ENCODE data around the gene TAF13.
"Not testable (repeated sequence)": the region's sequence is repeated elsewhere in the genome, so short reads cannot be mapped to it uniquely, and the experiment has no call there.

The TAF13 gene

GRCh38 chr1:109091839-109092193 lies 16.0 kb upstream of the TAF13 start:
- DNase-seq (ENCODE audit: low read depth in 2 of 2, low spot score in 1 of 2) = no peak

GRCh38 chr1:109091078-109091838 lies 15.5 kb upstream of the TAF13 start:
- no peak for DNase-seq (ENCODE audit: low read depth in 2 of 2, low spot score in 1 of 2)

- DNase-seq (ENCODE audit: low read depth in 2 of 2, low spot score in 1 of 2) = peak; percentile 58 to 71
Observed at GRCh38 chr1:109090196-109091077, 14.6 kb upstream of the TAF13 start, which contains the start of gene TMEM167B. Gene TMEM167B (plus strand): TSS chr1:109090764. CDS start chr1:109090873, 109 bp downstream.

DNA sequence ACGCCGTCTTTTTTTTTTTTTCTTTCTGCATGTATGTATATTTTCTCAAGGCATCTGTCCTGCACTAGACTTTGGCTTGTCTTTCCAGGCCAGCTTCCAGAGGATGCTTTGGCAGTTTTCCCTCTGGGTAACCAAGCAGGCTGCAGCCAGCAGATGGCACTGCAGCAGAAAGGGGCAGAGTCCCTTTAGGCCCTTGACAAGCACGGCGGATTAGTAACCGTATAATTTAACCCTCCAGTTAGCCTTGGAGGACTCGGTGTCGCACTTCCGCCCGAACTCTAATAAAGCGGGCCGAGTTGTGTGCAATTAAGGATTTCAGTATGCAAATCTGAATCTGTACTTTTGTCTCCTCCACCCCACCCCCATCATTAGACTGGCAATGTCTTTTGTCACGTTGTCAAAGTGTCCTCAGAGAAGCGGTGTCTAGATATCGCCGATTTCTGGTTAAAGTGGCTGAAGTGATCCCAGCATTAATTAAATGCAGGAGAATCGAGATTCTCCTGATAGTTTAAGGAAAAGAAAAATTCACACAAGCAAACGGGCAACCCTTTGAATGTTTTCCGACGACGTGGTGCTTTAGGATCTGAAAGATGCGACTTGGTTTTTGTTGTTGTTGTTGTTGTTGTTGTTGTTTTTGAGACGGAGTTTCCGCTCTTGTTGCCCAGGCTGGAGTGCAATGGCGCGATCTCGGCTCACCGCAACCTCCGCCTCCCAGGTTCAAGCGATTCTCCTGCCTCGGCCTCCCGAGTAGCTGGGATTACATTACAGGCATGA lies 13.6 kb upstream of the TAF13 start:
- DNase-seq (ENCODE audit: low read depth in 2 of 2, low spot score in 1 of 2) = peak in 1 of 2 donors; percentile 8

- no peak for DNase-seq (ENCODE audit: low read depth in 2 of 2, low spot score in 1 of 2)
Observed at GRCh38 chr1:109084563-109085517, 9.0 kb upstream of the TAF13 start.

- no peak for DNase-seq (ENCODE audit: low read depth in 2 of 2, low spot score in 1 of 2)
Observed at GRCh38 chr1:109083923-109084322, 8.1 kb upstream of the TAF13 start.

DNA sequence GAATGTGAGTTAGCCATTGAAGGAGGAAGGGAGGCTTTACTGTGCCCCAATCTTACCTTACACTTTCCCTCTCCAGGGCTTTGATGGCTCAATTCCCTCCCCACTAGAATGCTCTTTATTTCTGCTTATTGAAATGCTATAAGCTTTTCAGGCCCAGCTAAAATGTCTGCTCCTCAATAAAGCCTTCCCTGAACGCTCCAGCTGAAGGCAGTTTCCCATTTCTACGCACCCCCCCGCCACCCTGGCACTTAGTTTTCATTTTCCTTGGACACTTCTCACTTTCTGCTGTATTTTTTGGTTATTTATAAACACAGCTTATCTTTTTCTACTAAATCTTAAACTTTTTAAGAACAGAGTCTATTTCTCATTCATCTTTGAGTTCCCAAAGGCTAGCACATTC lies 7.7 kb upstream of the TAF13 start:
- DNase-seq (ENCODE audit: low read depth in 2 of 2, low spot score in 1 of 2) = no peak

GRCh38 chr1:109080441-109081082 lies 4.8 kb upstream of the TAF13 start:
- no peak for DNase-seq (ENCODE audit: low read depth in 2 of 2, low spot score in 1 of 2)

- DNase-seq (ENCODE audit: low read depth in 2 of 2, low spot score in 1 of 2) = no peak
Observed at GRCh38 chr1:109079240-109079622, 3.4 kb upstream of the TAF13 start.

- no peak for DNase-seq (ENCODE audit: low read depth in 2 of 2, low spot score in 1 of 2)
Observed at GRCh38 chr1:109078317-109078716, 2.5 kb upstream of the TAF13 start.

DNA sequence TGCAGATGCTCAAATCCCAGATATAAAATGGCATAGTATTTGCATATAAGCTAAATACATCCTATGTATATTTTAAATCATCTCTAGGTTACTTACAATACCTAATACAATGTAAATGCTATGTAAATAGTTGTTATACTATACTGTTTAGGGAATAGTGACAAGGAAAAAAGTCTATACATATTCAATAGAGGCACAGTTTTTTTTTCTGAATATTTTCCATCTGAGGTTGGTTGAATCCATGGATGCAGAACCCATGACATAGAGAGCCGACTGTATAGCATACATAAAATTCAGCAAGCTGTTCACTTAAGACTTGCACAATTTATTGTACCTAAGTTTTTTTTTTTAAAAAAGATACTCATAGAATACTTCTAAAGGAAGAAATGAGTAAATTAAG lies 6.5 kb downstream of the TAF13 start:
- DNase-seq (ENCODE audit: low read depth in 2 of 2, low spot score in 1 of 2) = no peak

DNA sequence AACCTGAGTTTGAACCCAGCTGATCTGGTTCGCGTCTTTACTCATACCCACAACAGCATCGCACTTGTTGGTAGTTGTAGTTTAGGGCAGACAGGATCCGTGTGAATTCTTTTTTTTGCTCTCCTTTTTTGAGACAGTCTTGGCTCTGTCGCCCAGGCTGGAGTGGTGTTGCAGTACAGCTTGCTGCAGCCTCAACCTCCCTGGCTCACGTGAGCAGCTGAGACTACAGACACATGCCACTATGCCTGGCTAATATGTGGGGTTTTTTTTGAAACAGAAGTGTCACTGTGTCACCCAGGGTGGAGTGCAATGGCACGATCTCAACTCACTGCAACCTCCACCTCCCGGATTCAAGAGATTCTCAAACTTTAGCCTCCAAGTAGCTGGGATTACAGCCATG lies 7.9 kb downstream of the TAF13 start:
- no peak for DNase-seq (ENCODE audit: low read depth in 2 of 2, low spot score in 1 of 2)

DNA sequence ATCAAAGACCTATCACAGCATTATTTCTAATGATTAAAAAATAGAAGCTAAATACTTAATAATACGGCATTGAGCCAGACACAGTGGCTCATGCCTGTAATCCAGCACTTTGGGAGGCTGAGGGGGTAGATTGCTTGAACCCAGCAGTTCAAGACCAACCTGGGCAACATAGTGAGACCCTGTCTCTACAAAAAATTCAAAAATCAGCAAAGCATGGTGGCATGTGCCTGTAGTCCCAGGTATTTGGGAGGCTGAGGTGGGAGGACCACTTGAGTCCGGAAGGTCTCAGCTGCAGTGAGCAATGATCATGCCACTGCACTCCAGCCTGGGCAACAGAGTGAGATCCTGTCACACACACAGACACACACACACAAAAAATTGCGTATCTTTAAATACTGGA lies 10.7 kb downstream of the TAF13 start:
- no peak for DNase-seq (ENCODE audit: low read depth in 2 of 2, low spot score in 1 of 2)

- no peak for DNase-seq (ENCODE audit: low read depth in 2 of 2, low spot score in 1 of 2)
Observed at GRCh38 chr1:109061183-109061582, 14.6 kb downstream of the TAF13 start.

DNA sequence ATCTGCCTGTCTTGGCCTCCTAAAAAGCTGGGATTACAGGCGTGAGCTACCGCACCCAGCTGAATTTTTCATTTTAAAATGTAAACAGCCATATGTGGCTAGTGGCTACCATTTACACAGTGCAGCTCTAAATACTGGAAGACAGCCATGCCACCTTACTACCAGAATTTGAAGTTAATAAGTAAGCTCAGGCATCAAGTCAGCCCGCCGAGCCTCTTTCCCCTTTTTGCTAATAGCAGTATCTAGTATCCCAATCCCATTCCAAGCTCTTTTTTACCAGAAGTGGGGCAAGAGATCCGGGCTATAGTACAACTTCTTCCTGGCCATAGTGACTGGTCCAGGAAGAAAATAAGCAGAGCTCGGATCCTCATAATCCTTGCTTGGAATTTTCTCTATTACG lies 15.1 kb downstream of the TAF13 start:
- no peak for DNase-seq (ENCODE audit: low read depth in 2 of 2, low spot score in 1 of 2)

DNA sequence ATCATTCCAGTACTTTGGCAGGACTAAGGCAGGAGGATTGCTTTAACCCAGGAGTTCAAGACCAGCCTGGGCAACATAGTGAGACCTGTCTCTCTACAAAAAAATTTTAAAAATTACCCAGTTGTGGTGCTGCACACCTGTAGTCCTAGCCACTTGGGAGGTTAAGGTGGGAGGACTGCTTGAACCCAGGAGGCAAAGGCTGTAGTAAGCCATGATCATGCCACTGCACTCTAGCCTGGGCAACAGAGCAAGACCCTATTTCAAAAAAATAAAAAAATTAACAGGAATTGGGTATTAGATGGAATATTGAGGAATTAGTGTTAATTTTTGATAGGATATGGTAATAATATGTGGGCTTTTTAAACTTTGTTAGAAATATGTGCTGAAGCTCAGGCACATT lies 16.8 kb downstream of the TAF13 start:
- DNase-seq (ENCODE audit: low read depth in 2 of 2, low spot score in 1 of 2) = no peak

GRCh38 chr1:109056064-109056463 lies 19.7 kb downstream of the TAF13 start:
- DNase-seq (ENCODE audit: low read depth in 2 of 2, low spot score in 1 of 2) = no peak

DNA sequence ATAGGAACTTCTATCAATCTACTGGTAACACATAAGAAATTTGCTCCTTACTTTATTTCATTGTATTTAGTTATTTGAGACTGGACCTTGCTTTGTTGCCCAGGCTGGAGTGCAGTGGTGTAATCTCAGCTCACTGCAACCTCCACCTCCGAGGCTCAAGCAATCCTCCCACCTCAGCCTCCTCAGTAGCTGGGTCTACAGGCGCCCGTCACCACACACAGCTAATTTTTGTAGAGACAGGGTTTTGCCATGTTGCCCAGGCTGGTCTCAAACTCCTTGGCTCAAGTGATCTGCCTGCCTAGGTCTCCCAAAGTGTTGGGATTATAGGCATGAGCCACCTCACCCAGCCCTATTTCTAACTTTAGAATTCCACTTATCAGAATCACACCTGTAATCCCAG lies 23.7 kb downstream of the TAF13 start:
- DNase-seq (ENCODE audit: low read depth in 2 of 2, low spot score in 1 of 2) = not testable (repeated sequence)

- no peak for DNase-seq (ENCODE audit: low read depth in 2 of 2, low spot score in 1 of 2)
Observed at GRCh38 chr1:109050228-109050995, 25.4 kb downstream of the TAF13 start.
